PFSK-1 (cell line): ENCODE results near the gene SLC38A9.

ENCODE experiments used
- FOXP2 ChIP-seq: optimal IDR thresholded peaks from 2 replicates; pipeline ENCODE3; 2011; ENCODE audit warnings: borderline replicate concordance, control low read depth, inconsistent platforms; ENCODE audit not compliant: insufficient read depth; ENCODE audit errors: extremely low read length, extremely low read depth
- POLR2AphosphoS5 ChIP-seq: IDR thresholded peaks from 2 replicates; pipeline ENCODE4 v1.6.1; 2012; ENCODE audit warnings: low read depth, mild to moderate bottlenecking, control low read depth, low read length, moderate library complexity
- SIN3A ChIP-seq: IDR thresholded peaks from 2 replicates; pipeline ENCODE4 v1.6.1; 2012; ENCODE audit warnings: mild to moderate bottlenecking, low read length, moderate library complexity, borderline replicate concordance; ENCODE audit not compliant: insufficient read depth
- TAF1 ChIP-seq: IDR thresholded peaks from 2 replicates; pipeline ENCODE4 v1.6.1; 2012; ENCODE audit warnings: low read length, control low read depth, borderline replicate concordance; ENCODE audit not compliant: insufficient read depth
- TF ChIP-seq, protein P1 (sequence below), 2 experiments: IDR thresholded peaks; 2 replicates each; pipeline versions ENCODE4 v1.6.1 to v1.8.0; 2011 to 2012; ENCODE audit warnings: low read depth in 2 of 2, low read length in 2 of 2, control low read depth in 1 of 2, inconsistent platforms in 1 of 2, mild to moderate bottlenecking in 1 of 2, moderate library complexity in 1 of 2; ENCODE audit not compliant: insufficient read depth in 1 of 2

Gene SLC38A9

DNA sequence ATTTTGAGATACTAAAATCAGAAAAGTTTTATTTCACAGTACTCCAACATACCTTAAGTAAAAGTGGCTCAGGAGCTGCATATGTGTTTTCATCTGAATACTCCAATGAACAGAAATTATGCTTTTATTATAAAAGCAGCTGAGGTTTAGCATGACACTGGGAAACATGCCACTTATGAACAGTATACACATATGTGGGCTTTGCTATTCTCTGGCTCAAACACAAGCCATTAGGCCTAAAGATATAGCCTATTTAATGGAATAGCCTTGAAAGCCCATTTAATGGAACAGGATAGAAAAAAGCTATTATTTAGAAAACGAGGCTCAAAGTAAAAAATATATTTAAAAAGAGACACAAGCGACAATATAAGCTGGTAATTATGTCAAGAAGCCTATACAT, 74.1 kb downstream of the SLC38A9 start:
- TF ChIP-seq TAF1, result no peak
- TF ChIP-seq FOXP2, result no peak
- no peak for TF ChIP-seq POLR2AphosphoS5
- no peak for TF ChIP-seq SIN3A
- TF ChIP-seq, protein P1, sequence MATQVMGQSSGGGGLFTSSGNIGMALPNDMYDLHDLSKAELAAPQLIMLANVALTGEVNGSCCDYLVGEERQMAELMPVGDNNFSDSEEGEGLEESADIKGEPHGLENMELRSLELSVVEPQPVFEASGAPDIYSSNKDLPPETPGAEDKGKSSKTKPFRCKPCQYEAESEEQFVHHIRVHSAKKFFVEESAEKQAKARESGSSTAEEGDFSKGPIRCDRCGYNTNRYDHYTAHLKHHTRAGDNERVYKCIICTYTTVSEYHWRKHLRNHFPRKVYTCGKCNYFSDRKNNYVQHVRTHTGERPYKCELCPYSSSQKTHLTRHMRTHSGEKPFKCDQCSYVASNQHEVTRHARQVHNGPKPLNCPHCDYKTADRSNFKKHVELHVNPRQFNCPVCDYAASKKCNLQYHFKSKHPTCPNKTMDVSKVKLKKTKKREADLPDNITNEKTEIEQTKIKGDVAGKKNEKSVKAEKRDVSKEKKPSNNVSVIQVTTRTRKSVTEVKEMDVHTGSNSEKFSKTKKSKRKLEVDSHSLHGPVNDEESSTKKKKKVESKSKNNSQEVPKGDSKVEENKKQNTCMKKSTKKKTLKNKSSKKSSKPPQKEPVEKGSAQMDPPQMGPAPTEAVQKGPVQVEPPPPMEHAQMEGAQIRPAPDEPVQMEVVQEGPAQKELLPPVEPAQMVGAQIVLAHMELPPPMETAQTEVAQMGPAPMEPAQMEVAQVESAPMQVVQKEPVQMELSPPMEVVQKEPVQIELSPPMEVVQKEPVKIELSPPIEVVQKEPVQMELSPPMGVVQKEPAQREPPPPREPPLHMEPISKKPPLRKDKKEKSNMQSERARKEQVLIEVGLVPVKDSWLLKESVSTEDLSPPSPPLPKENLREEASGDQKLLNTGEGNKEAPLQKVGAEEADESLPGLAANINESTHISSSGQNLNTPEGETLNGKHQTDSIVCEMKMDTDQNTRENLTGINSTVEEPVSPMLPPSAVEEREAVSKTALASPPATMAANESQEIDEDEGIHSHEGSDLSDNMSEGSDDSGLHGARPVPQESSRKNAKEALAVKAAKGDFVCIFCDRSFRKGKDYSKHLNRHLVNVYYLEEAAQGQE (IDR thresholded peaks at IDR 0.05; ENCODE audit: insufficient read depth in 1 of 2, low read depth in 2 of 2, low read length in 2 of 2), result no peak

DNA sequence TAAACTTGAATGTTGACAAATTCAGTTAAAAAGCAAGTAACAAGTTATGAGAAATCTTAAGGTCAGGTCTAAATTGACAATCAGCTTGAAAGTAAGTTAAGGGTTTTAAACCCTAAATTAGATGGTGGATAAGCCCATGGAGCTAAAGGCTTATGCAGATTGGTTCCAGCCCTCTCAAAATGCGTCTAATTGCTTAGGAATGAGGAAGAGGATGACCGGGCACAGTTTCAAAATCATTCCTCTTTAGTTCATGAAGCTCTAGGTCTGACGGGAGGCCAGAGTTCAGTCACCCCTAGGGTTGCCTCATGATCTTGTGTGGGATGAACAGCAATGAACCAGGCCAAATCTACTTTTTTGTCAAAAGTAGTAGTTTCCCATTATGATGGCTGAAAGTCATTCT, 75.4 kb downstream of the SLC38A9 start:
- TF ChIP-seq FOXP2, result no peak
- TF ChIP-seq SIN3A, result no peak
- TF ChIP-seq TAF1, result no peak
- no peak for TF ChIP-seq POLR2AphosphoS5
- TF ChIP-seq, protein P1 (IDR thresholded peaks at IDR 0.05; ENCODE audit: insufficient read depth in 1 of 2, low read depth in 2 of 2, low read length in 2 of 2), result no peak

DNA sequence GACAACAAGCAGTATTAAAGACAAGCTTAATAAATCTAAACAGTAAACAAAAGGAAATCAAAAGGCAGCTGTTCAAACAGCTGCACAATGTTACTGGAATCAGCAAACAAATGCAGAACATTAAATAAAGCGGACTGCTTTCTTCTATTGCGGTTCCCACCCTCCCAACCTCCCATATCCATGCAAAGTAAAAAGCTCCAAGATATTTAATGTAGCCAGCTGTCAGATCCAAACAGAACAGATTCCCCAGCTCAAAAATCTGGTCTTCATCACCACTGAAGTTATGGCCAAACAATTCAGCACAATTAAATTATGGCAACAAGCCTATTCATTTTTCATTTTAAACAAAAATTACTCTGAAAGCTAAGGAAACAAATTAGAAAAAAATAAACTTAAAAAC, 75.9 kb downstream of the SLC38A9 start:
- TF ChIP-seq FOXP2 (no peak), POLR2AphosphoS5 (no peak), SIN3A (no peak), TAF1 (no peak)
- TF ChIP-seq, protein P1 (IDR thresholded peaks at IDR 0.05; ENCODE audit: insufficient read depth in 1 of 2, low read depth in 2 of 2, low read length in 2 of 2), result no peak

DNA sequence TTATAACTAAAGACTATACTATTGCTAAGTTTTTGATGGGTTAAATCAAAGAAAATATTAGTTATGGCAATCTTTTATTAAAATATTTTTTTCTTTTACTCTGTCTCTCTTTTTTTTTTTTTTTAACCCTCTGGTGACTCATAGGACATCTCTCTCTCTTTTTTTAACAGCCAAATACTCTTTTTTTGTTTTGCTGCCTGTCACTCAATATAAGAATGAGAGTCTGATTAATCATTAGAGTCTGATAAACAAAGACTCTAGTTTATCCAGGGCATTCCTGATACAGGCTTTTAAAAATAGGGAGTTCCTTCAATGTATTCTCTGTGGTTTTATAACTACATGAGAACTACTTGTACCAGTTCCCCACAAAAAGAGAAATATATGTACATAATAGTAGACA, 77.3 kb downstream of the SLC38A9 start:
- TF ChIP-seq POLR2AphosphoS5, result no peak
- TF ChIP-seq TAF1, result no peak
- no peak for TF ChIP-seq SIN3A
- TF ChIP-seq FOXP2, result no peak
- TF ChIP-seq, protein P1 (IDR thresholded peaks at IDR 0.05; ENCODE audit: insufficient read depth in 1 of 2, low read depth in 2 of 2, low read length in 2 of 2), result no peak

DNA sequence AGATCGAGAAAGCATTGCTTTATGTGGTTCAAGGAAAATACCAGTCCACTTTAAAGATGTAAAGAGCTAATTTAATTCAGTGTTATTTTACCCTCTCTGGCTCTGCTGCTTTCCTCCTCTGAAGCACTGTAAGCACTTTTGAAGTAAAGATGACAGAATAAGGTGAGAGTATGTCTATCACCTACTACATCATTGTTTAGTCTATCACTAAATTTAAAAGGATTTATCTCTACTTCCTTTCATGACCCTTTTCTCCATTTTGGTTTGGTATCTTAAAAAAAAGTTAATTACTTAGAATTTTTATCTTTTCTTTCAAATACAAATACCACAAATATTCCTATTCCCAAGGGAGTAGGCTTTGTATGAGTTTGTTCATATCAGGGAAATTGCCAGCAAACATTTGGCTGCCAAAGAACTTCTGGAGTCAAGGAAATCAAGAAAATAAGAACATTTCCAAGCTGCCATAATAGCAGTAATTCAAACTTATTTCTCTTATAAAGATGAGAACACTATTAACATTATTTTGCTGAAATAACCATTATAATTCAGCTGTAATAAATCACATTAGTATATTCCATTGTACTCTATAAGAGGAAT, 77.8 kb downstream of the SLC38A9 start:
- no peak for TF ChIP-seq FOXP2
- TF ChIP-seq, protein P1 (IDR thresholded peaks at IDR 0.05; ENCODE audit: insufficient read depth in 1 of 2, low read depth in 2 of 2, low read length in 2 of 2), result no peak
- TF ChIP-seq TAF1, result no peak
- no peak for TF ChIP-seq POLR2AphosphoS5
- TF ChIP-seq SIN3A, result no peak
